Endothelial cell of umbilical vein (primary cell): ENCODE data around the gene FAM50B. TPM values are rescaled to one million over a fixed set of nuclear protein-coding genes. Genes with fewer than 3 reads are reported as not detected.

Source experiments
- BruUV-seq: library from RNA; stranded (reverse); fragments of 400-500 nt; replicated peaks from 2 replicates; lab custom pipeline; 2021; lab: Mats Ljungman, UMichigan
- CTCF ChIA-PET: fragments of 300-600, 350-600 bp; sonication (Branson Sonifier 250); formaldehyde crosslinking; loops from one replicate; lab custom pipeline; 2021; ENCODE audit warnings: antibody characterized with exemption, inconsistent platforms; lab: Charles Lee
- POLR2A ChIA-PET: fragments of 300-600, 350-600 bp; sonication (Branson Sonifier 250); formaldehyde crosslinking; loops from one replicate; lab custom pipeline; 2021; ENCODE audit warnings: antibody characterized with exemption, inconsistent platforms; lab: Charles Lee
- DNase-seq: peaks from one replicate; pipeline ENCODE4 v3.0.0-alpha.2; 2011; ENCODE audit warnings: low read depth, low spot score
- FAIRE-seq: peaks from 2 replicates; lab custom pipeline; 2011; peaks lifted over from hg19 to GRCh38; lab: Jason Lieb, UNC
- H2AFZ ChIP-seq: 2 replicates; pipeline ENCODE4 v1.6.0; 2012; ENCODE audit warnings: low read depth, low read length, control low read depth, inconsistent platforms
- H3K27ac ChIP-seq: 2 replicates; pipeline ENCODE4 v1.5.1; 2011; ENCODE audit warnings: low read depth, mild to moderate bottlenecking, control low read depth, low read length, moderate library complexity; ENCODE audit not compliant: insufficient read depth
- H3K27me3 ChIP-seq, 2 experiments: 2 replicates each; pipeline versions ENCODE4 v1.6.0 to v1.6.1; 2011; ENCODE audit warnings: low read length in 2 of 2, mixed read lengths in 1 of 2; ENCODE audit not compliant: control insufficient read depth in 2 of 2, insufficient read depth in 2 of 2
- H3K36me3 ChIP-seq, 2 experiments: 2 replicates in 1 of 2; 3 replicates in 1 of 2; pipeline ENCODE4 v1.5.1; 2011; ENCODE audit warnings: low read length in 2 of 2, mild to moderate bottlenecking in 1 of 2, moderate library complexity in 1 of 2; ENCODE audit not compliant: control insufficient read depth in 2 of 2, insufficient read depth in 2 of 2; ENCODE audit errors: extremely low read depth in 1 of 2
- H3K4me1 ChIP-seq: 3 replicates; pipeline ENCODE4 v1.5.1; 2011; ENCODE audit warnings: mild to moderate bottlenecking, low read length; ENCODE audit not compliant: control insufficient read depth, insufficient read depth; ENCODE audit errors: extremely low read depth
- H3K4me2 ChIP-seq: 2 replicates; pipeline ENCODE4 v1.6.1; 2011; ENCODE audit warnings: low read length, control low read depth, mixed read lengths; ENCODE audit not compliant: insufficient read depth
- H3K4me3 ChIP-seq, 3 experiments: fragments of 200-600 bp in 1 of 3; sonication (generic), shearing (Covaris generic) in 1 of 3; replicated peaks in 1 of 3; 2 replicates each; pipeline ENCODE4 v1.5.1; 2011 to 2016; ENCODE audit warnings: control low read depth in 3 of 3, low read length in 3 of 3, mild to moderate bottlenecking in 2 of 3, inconsistent platforms in 1 of 3, low read depth in 1 of 3, moderate library complexity in 1 of 3; ENCODE audit not compliant: insufficient read depth in 1 of 3
- H3K79me2 ChIP-seq: 2 replicates; pipeline ENCODE4 v1.6.0; 2012; ENCODE audit warnings: low read length, inconsistent platforms; ENCODE audit not compliant: control insufficient read depth, insufficient read depth
- H3K9ac ChIP-seq: replicated peaks from 2 replicates; pipeline ENCODE3; 2011; ENCODE audit warnings: low read length, control low read depth; ENCODE audit not compliant: insufficient read depth; ENCODE audit errors: extremely low read depth
- H3K9me1 ChIP-seq: replicated peaks from 3 replicates; pipeline ENCODE4 v1.6.0; 2011; ENCODE audit warnings: mild to moderate bottlenecking, low read length; ENCODE audit not compliant: control insufficient read depth, insufficient read depth; ENCODE audit errors: extremely low read depth
- H3K9me3 ChIP-seq: replicated peaks from 2 replicates; pipeline ENCODE4 v1.5.1; 2012; ENCODE audit warnings: low read length, inconsistent platforms; ENCODE audit not compliant: control insufficient read depth, insufficient read depth
- H4K20me1 ChIP-seq: replicated peaks from 2 replicates; pipeline ENCODE3; 2011; ENCODE audit warnings: mild to moderate bottlenecking, low read length; ENCODE audit not compliant: control insufficient read depth, insufficient read depth; ENCODE audit errors: extremely low read depth
- EZH2 ChIP-seq: IDR thresholded peaks from 2 replicates; pipeline ENCODE4 v1.6.1; 2012; ENCODE audit warnings: borderline replicate concordance, low read depth, mild to moderate bottlenecking, moderate library complexity, low read length, inconsistent platforms; ENCODE audit not compliant: severe bottlenecking
- GATA2 ChIP-seq: IDR thresholded peaks from 2 replicates; pipeline ENCODE4 v1.7.0; 2011; ENCODE audit warnings: low read depth, mild to moderate bottlenecking, moderate library complexity, mixed read lengths, low read length; ENCODE audit not compliant: insufficient read length, insufficient read depth
- dilution Hi-C: fragments of 300-500 bp; cut with MboI; formaldehyde crosslinking; loops from one replicate; pipeline ENCODE4 v1.15.0; 2019; ENCODE audit warnings: low sequenced_read_pairs; ENCODE audit not compliant: extremely low pct_ligation_motif_present
- intact Hi-C: fragments of 100-400 bp; cut with micrococcal nuclease; formaldehyde crosslinking; loops from one replicate; pipeline ENCODE4 v1.10.0; 2022
- polyA plus RNA-seq, 4 experiments: library from polyadenylated mRNA; depleted of rRNA in 3 of 4; stranded (reverse) in 3 of 4; unstranded in 1 of 4; fragments of >200 nt; gene quantifications; 2 replicates each; pipeline versions ENCODE4 v1.2.1 to v1.2.3, GENCODE V29; 2011 to 2012; ENCODE audit warnings: missing spikeins in 1 of 4
- total RNA-seq: library from RNA; stranded (reverse); gene quantifications from 2 replicates; pipeline ENCODE4 v1.2.3, GENCODE V29; 2021
- TF ChIP-seq, protein P1 (sequence below): IDR thresholded peaks from 2 replicates; pipeline ENCODE4 v1.6.1; 2011; ENCODE audit not compliant: insufficient read depth, insufficient read length
- TF ChIP-seq, protein P2 (sequence below), 2 donors: IDR thresholded peaks; 1 replicate in 1 of 2; 2 replicates in 1 of 2; pipeline ENCODE4 v1.5.1; 2011; ENCODE audit warnings: low read length in 2 of 2, mild to moderate bottlenecking in 2 of 2, moderate library complexity in 2 of 2, control low read depth in 1 of 2, inconsistent platforms in 1 of 2, low read depth in 1 of 2; ENCODE audit not compliant: insufficient read depth in 1 of 2; ENCODE audit errors: extremely low read depth in 1 of 2

Gene FAM50B
- total and polyA plus RNA-seq, 2 donors (not counting 3 experiments of a cell fraction or from before 2014, with no cell fraction given): 10.0 to 14.1 TPM

- intact Hi-C loops: no loop called here
- FAIRE-seq (no peak), DNase-seq (no peak)
- dilution Hi-C loops: no loop called here
- Histone ChIP-seq H3K4me3 (no peak overlapping the region), H3K27ac (no peak overlapping the region), H3K4me1 (peaks cover 29% of the 10 kb centered on the region), H3K27me3 (no peaks in the 10 kb centered on the region), H3K36me3 (no peaks in the 10 kb centered on the region), H3K9me1 (no peaks in the 10 kb centered on the region), H3K79me2 (no peaks in the 10 kb centered on the region), H4K20me1 (no peaks in the 10 kb centered on the region), H2AFZ (no peak overlapping the region), H3K9ac (no peak overlapping the region), H3K4me2 (no peak overlapping the region), H3K9me3 (no peaks in the 10 kb centered on the region)
- TF ChIP-seq GATA2: no peak
- TF ChIP-seq, protein P1, sequence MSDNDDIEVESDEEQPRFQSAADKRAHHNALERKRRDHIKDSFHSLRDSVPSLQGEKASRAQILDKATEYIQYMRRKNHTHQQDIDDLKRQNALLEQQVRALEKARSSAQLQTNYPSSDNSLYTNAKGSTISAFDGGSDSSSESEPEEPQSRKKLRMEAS: no peak
- no peak for TF ChIP-seq EZH2
- TF ChIP-seq, protein P2, sequence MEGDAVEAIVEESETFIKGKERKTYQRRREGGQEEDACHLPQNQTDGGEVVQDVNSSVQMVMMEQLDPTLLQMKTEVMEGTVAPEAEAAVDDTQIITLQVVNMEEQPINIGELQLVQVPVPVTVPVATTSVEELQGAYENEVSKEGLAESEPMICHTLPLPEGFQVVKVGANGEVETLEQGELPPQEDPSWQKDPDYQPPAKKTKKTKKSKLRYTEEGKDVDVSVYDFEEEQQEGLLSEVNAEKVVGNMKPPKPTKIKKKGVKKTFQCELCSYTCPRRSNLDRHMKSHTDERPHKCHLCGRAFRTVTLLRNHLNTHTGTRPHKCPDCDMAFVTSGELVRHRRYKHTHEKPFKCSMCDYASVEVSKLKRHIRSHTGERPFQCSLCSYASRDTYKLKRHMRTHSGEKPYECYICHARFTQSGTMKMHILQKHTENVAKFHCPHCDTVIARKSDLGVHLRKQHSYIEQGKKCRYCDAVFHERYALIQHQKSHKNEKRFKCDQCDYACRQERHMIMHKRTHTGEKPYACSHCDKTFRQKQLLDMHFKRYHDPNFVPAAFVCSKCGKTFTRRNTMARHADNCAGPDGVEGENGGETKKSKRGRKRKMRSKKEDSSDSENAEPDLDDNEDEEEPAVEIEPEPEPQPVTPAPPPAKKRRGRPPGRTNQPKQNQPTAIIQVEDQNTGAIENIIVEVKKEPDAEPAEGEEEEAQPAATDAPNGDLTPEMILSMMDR (IDR thresholded peaks at IDR 0.05; ENCODE audit: extremely low read depth in 1 of 2, insufficient read depth in 1 of 2, low read depth in 1 of 2, low read length in 2 of 2): no peak
- CTCF ChIA-PET: interaction anchor here (1.9 to 2.0 kb wide), 2 partner anchors 12 to 28 kb away, joined by 5 to 9 read pairs; partner anchors contain the start of gene FAM50B
- no TSS peak for BruUV-seq
- POLR2A ChIA-PET: no interaction called here
These were observed 28.6 kb upstream of the FAM50B start for GRCh38 chr6:3820563-3820962.
